ENCODE data around the gene SSR4.

The SSR4 gene

DNA sequence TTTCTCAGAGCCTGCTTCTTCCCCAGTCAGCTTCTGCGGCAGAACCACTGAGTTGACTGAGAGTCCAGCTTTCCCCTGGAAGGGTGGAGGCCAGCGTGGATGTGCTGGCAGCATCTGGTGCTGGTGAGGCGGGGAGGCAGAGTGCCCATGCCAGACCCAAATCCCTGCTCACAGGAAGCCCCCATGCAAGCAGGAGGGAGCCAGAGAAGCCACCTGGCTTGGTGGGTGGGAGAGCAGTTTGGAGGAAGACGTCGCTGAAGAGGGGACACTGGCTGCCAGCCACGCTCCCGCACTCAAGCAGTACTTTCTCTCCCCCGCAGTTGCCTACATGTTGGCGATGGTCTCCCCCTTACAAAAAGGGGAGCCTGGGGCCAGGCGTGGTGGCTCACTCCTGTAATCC, 29.9 kb downstream of the SSR4 start:
- TF ChIP-seq EZH2phosphoT487 (IDR thresholded peaks at IDR 0.05; ENCODE audit: borderline replicate concordance, low read length): no peak
- TF ChIP-seq, protein P1, sequence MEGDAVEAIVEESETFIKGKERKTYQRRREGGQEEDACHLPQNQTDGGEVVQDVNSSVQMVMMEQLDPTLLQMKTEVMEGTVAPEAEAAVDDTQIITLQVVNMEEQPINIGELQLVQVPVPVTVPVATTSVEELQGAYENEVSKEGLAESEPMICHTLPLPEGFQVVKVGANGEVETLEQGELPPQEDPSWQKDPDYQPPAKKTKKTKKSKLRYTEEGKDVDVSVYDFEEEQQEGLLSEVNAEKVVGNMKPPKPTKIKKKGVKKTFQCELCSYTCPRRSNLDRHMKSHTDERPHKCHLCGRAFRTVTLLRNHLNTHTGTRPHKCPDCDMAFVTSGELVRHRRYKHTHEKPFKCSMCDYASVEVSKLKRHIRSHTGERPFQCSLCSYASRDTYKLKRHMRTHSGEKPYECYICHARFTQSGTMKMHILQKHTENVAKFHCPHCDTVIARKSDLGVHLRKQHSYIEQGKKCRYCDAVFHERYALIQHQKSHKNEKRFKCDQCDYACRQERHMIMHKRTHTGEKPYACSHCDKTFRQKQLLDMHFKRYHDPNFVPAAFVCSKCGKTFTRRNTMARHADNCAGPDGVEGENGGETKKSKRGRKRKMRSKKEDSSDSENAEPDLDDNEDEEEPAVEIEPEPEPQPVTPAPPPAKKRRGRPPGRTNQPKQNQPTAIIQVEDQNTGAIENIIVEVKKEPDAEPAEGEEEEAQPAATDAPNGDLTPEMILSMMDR (IDR thresholded peaks at IDR 0.05; ENCODE audit: low read depth, low read length, poor library complexity, severe bottlenecking): no peak
- Histone ChIP-seq H3K36me3 (ENCODE audit: control insufficient read depth, low read length) (no peaks in the 10 kb centered on the region), H3F3A (ENCODE audit: control insufficient read depth, insufficient read depth) (no peaks in the 10 kb centered on the region), H3K4me3 (ENCODE audit: low read length) (no peak overlapping the region), H3K4me1 (ENCODE audit: control insufficient read depth, low read length) (no peaks in the 10 kb centered on the region), H3K4me2 (ENCODE audit: low read length) (no peak overlapping the region), H3K9me3 (ENCODE audit: control insufficient read depth, insufficient read depth, low read length) (no peaks in the 10 kb centered on the region), H3K27me3 (ENCODE audit: control insufficient read depth, low read length) (peaks cover 10% of the 10 kb centered on the region), H3K9me2 (replicated peaks; ENCODE audit: control insufficient read depth, low read length) (no peaks in the 10 kb centered on the region), H4K20me1 (ENCODE audit: control insufficient read depth, insufficient read depth, low read depth, low read length) (no peaks in the 10 kb centered on the region), H3K27ac (ENCODE audit: low read depth, low read length) (no peak overlapping the region), H3K79me2 (ENCODE audit: control insufficient read depth, low read length) (no peaks in the 10 kb centered on the region)

DNA sequence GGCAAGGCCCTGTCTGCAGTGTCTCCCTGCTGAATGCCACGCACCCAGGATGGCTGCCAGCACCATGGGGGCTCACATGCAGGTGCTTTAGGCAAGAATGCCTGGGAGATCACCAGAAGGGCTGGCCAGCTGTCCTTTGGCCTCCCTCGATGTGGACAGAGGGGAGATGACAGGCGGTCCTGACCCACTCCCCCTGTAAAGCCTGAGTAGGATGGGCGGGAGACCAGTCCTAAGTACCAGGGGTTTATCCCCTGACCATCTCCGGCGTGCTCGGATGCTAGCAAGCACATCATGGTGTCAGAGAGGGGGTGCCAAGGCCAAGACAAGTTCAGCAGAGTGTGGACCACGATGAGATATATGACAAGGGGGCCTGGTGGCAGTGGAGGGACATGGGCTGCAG, 30.6 kb downstream of the SSR4 start:
- H3K9me3 ChIP-seq (ENCODE audit: control insufficient read depth, insufficient read depth, low read length): no peaks in the 10 kb centered on the region
- H3K4me2 ChIP-seq (ENCODE audit: low read length): no peak overlapping the region
- H3K4me3 ChIP-seq (ENCODE audit: low read length): no peak overlapping the region
- peaks cover 9% of the 10 kb centered on the region for H3K27me3 ChIP-seq (ENCODE audit: control insufficient read depth, low read length)
- no peaks in the 10 kb centered on the region for H4K20me1 ChIP-seq (ENCODE audit: control insufficient read depth, insufficient read depth, low read depth, low read length)
- no peaks in the 10 kb centered on the region for H3K4me1 ChIP-seq (ENCODE audit: control insufficient read depth, low read length)
- no peak overlapping the region for H3K27ac ChIP-seq (ENCODE audit: low read depth, low read length)
- H3K36me3 ChIP-seq (ENCODE audit: control insufficient read depth, low read length): no peaks in the 10 kb centered on the region
- TF ChIP-seq EZH2phosphoT487 (IDR thresholded peaks at IDR 0.05; ENCODE audit: borderline replicate concordance, low read length): no peak
- TF ChIP-seq, protein P1 (IDR thresholded peaks at IDR 0.05; ENCODE audit: low read depth, low read length, poor library complexity, severe bottlenecking): no peak
- no peaks in the 10 kb centered on the region for H3K9me2 ChIP-seq (replicated peaks; ENCODE audit: control insufficient read depth, low read length)
- no peaks in the 10 kb centered on the region for H3F3A ChIP-seq (ENCODE audit: control insufficient read depth, insufficient read depth)
- H3K79me2 ChIP-seq (ENCODE audit: control insufficient read depth, low read length): no peaks in the 10 kb centered on the region

DNA sequence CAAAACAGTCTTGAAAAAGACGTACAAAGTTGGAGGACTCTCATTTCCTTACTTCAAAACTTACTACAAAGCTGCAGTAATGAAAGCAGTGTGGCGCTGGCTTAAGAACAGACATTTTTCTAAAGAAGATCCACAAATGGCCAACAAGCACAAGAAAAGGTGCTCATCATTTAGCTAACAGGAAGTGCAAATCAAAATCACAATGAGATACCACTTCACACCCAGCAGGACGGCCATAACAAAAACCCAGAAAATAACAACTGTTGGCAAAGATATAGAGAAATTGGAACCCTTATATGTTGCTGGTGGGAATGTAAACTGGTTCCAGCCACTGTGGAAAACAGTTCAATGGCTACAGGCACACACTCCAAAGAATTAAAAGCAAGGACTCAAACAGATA, 32.5 kb downstream of the SSR4 start:
- Histone ChIP-seq H3K4me2 (ENCODE audit: low read length) (no peak overlapping the region), H3K79me2 (ENCODE audit: control insufficient read depth, low read length) (no peaks in the 10 kb centered on the region), H3K27ac (ENCODE audit: low read depth, low read length) (no peak overlapping the region), H3K27me3 (ENCODE audit: control insufficient read depth, low read length) (peaks cover 11% of the 10 kb centered on the region), H3K4me1 (ENCODE audit: control insufficient read depth, low read length) (no peaks in the 10 kb centered on the region), H3K9me2 (replicated peaks; ENCODE audit: control insufficient read depth, low read length) (no peaks in the 10 kb centered on the region), H3K36me3 (ENCODE audit: control insufficient read depth, low read length) (no peaks in the 10 kb centered on the region), H3F3A (ENCODE audit: control insufficient read depth, insufficient read depth) (no peaks in the 10 kb centered on the region), H3K4me3 (ENCODE audit: low read length) (no peak overlapping the region), H3K9me3 (ENCODE audit: control insufficient read depth, insufficient read depth, low read length) (no peaks in the 10 kb centered on the region), H4K20me1 (ENCODE audit: control insufficient read depth, insufficient read depth, low read depth, low read length) (no peaks in the 10 kb centered on the region)
- TF ChIP-seq, protein P1 (IDR thresholded peaks at IDR 0.05; ENCODE audit: low read depth, low read length, poor library complexity, severe bottlenecking): no peak
- TF ChIP-seq EZH2phosphoT487 (IDR thresholded peaks at IDR 0.05; ENCODE audit: borderline replicate concordance, low read length): no peak

DNA sequence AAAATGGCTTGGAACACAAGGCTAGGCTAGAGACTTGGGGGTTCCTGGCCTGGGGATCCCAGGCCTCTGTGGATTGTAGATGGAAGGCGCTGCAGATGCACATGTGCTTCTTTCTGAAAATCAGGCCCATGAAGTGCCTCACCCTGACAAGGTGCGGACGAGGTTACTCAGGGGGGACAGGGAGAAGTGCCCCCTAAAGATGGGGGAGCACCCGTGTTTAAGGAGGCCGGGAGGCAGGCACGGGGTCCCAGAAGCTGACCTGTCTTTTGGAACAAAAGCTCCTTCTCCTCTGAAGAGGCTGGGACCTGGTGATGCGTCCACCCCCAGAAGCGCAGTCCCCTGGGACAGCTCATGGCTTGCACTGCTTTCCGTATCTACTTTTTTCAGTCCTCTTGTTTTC, 33.4 kb downstream of the SSR4 start:
- Histone ChIP-seq H4K20me1 (ENCODE audit: control insufficient read depth, insufficient read depth, low read depth, low read length) (no peaks in the 10 kb centered on the region), H3K79me2 (ENCODE audit: control insufficient read depth, low read length) (no peaks in the 10 kb centered on the region), H3K36me3 (ENCODE audit: control insufficient read depth, low read length) (no peaks in the 10 kb centered on the region), H3K4me3 (ENCODE audit: low read length) (no peak overlapping the region), H3K27ac (ENCODE audit: low read depth, low read length) (no peak overlapping the region), H3K4me2 (ENCODE audit: low read length) (no peak overlapping the region), H3K9me2 (replicated peaks; ENCODE audit: control insufficient read depth, low read length) (no peaks in the 10 kb centered on the region), H3F3A (ENCODE audit: control insufficient read depth, insufficient read depth) (no peaks in the 10 kb centered on the region), H3K9me3 (ENCODE audit: control insufficient read depth, insufficient read depth, low read length) (no peaks in the 10 kb centered on the region), H3K27me3 (ENCODE audit: control insufficient read depth, low read length) (peaks cover 11% of the 10 kb centered on the region), H3K4me1 (ENCODE audit: control insufficient read depth, low read length) (no peaks in the 10 kb centered on the region)
- TF ChIP-seq EZH2phosphoT487 (IDR thresholded peaks at IDR 0.05; ENCODE audit: borderline replicate concordance, low read length): no peak
- TF ChIP-seq, protein P1 (IDR thresholded peaks at IDR 0.05; ENCODE audit: low read depth, low read length, poor library complexity, severe bottlenecking): no peak

All from DOHH2 (cell line).